Activated naive CD4-positive, alpha-beta T cell treated with anti-CD3 and anti-CD28 coated beads for 36 hours (primary cell): Measurements from ENCODE around the gene DCST1. TPM values are rescaled to one million over a fixed set of nuclear protein-coding genes. Genes with fewer than 3 reads are reported as not detected.

ENCODE experiments used
- CTCF ChIA-PET: fragments of 350-600 bp; sonication (Branson Sonifier 250); formaldehyde crosslinking; loops from one replicate; lab custom pipeline; 2021; ENCODE audit warnings: antibody characterized with exemption; lab: Charles Lee
- DNase-seq: peaks from one replicate; pipeline ENCODE4 v3.0.0-alpha.2; 2020
- H3K27ac Mint-ChIP-seq: one replicate; pipeline ENCODE4 v1.8.0; 2021; ENCODE audit warnings: mild to moderate bottlenecking, mixed read lengths
- H3K27me3 Mint-ChIP-seq: one replicate; pipeline ENCODE4 v1.8.0; 2021; ENCODE audit warnings: low read depth, mixed read lengths
- H3K36me3 Mint-ChIP-seq: one replicate; pipeline ENCODE4 v1.8.0; 2021; ENCODE audit warnings: low read depth, mixed read lengths
- H3K4me1 Mint-ChIP-seq: one replicate; pipeline ENCODE4 v1.8.0; 2021; ENCODE audit warnings: low read depth, mixed read lengths
- H3K4me3 Mint-ChIP-seq: one replicate; pipeline ENCODE4 v1.8.0; 2021; ENCODE audit warnings: mild to moderate bottlenecking, moderate library complexity, mixed read lengths
- H3K9me3 Mint-ChIP-seq: one replicate; pipeline ENCODE4 v1.8.0; 2021; ENCODE audit warnings: mixed read lengths
- intact Hi-C: fragments of 100-400 bp; cut with micrococcal nuclease; formaldehyde crosslinking; loops from one replicate; pipeline ENCODE4 v1.15.1; 2023
- total RNA-seq, 2 experiments: library from RNA; stranded (reverse); gene quantifications; one replicate each; pipeline ENCODE4 v1.2.3, GENCODE V29; 2021

The DCST1 gene
- total RNA-seq, 2 experiments from 2014 or later: not detected

DNA sequence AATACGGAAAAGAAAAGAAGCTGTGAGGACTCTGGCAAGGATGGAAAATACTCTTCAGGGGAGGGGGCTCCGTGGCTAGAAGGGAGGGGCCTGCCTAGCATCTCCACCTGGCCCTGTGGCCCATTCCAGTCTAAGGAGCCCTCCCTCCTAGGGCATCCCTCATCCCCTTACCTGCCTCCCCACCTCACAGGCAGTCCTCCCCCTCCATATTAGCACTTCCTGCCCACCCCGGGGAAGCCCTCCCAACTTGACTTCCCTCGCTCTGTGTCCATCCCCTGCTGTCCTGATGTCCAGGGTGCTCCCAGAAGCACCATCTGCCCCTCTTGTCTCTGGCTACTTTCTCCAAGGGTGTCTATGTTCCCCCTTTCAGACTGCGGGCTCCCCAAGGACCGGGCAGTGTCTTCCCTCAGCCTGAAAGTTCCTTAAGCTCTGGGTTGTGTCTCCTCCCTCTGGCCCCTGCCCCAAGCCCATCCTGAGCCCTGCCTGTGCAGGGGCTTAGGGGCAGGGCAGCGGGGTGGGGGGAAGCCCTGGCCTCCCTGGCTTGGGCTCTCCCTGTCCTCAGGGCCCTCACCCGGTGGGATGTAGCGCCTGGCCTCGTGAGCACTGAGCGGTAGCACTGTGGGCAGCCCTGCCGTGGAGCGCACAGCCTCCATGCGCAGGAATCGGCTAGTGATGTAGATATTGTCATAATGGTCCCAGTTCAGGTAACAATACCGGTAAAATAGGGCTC lies 3.9 kb upstream of the DCST1 start:
- Mint-ChIP-seq H3K27ac (no peak overlapping the region), H3K4me3 (no peak overlapping the region), H3K9me3 (no peaks in the 10 kb centered on the region), H3K36me3 (no peaks in the 10 kb centered on the region), H3K27me3 (no peaks in the 10 kb centered on the region), H3K4me1 (no peaks in the 10 kb centered on the region)
- DNase-seq: no peak
- intact Hi-C loops: no loop called here
- CTCF ChIA-PET: interaction anchor here (1.5 kb wide), 1 partner anchor 21 kb away, joined by 3 read pairs; the partner anchor contains the start of gene ADAM15

GRCh38 chr1:155030243-155030795 lies 3.3 kb upstream of the DCST1 start:
- Mint-ChIP-seq H3K4me3 (no peak overlapping the region), H3K27ac (no peak overlapping the region), H3K27me3 (no peaks in the 10 kb centered on the region), H3K36me3 (no peaks in the 10 kb centered on the region), H3K9me3 (no peaks in the 10 kb centered on the region), H3K4me1 (no peaks in the 10 kb centered on the region)
- no peak for DNase-seq
- CTCF ChIA-PET: no interaction called here
- intact Hi-C loops: no loop called here

DNA sequence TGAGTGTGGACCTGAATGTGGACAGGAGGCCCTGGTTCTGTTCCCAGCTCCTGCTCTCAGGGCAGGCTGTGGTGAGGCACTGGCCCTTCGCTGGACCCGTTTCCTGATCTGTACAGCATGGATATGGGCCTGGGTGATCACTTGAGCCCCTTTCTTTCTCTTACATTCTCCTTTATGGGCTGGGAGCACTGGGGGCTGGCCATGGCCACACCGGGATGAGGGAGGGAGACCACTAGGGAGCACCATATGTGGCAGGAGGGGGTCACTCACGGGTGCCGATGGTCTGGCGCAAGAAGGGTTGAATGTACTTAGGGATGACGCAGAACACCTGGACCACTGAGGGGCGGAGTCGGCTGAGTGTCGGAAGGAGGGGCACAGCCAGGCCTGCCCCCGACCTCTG lies 2.7 kb upstream of the DCST1 start:
- CTCF ChIA-PET: interaction anchor here (0.6 kb wide), 1 partner anchor 14 kb away, joined by 3 read pairs; no protein-coding TSS in a partner anchor
- Mint-ChIP-seq H3K9me3 (no peaks in the 10 kb centered on the region), H3K27me3 (no peaks in the 10 kb centered on the region), H3K27ac (no peak overlapping the region), H3K4me3 (no peak overlapping the region), H3K36me3 (no peaks in the 10 kb centered on the region), H3K4me1 (no peaks in the 10 kb centered on the region)
- intact Hi-C loops: no loop called here
- no peak for DNase-seq

DNA sequence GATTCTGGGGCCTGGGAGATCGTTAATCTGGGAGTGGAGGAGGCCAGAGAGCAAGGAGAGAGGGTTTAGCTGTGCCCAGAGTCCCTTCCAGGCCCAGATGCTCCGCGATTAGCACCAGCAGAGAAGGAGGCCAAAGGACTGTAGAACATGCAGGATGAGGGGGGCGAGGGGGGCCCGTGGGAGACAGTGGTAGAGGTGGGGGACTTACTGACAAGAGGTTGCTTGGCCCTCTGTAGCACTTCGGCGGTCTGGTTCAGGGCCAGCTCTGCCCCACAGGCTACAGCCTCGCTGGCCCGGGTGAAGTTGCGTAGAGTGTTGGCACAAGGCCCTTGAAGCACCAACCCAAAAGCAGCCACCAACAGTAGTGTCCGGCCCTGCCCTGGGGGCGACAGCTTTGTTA lies 738 bp upstream of the DCST1 start:
- intact Hi-C loops: no loop called here
- CTCF ChIA-PET: interaction anchor here (1.8 kb wide), 1 partner anchor 29 kb away, joined by 5 read pairs; no protein-coding TSS in a partner anchor
- no peaks in the 10 kb centered on the region for H3K36me3 Mint-ChIP-seq
- no peak overlapping the region for H3K27ac Mint-ChIP-seq
- DNase-seq: no peak
- H3K4me3 Mint-ChIP-seq: no peak overlapping the region
- H3K4me1 Mint-ChIP-seq: no peaks in the 10 kb centered on the region
- H3K9me3 Mint-ChIP-seq: no peaks in the 10 kb centered on the region
- no peaks in the 10 kb centered on the region for H3K27me3 Mint-ChIP-seq

GRCh38 chr1:155034318-155035208 lies 939 bp downstream of the DCST1 start:
- CTCF ChIA-PET: interaction anchor here (0.9 to 1.1 kb wide), 3 partner anchors 10 to 139 kb away, joined by 3 to 4 read pairs (median 3); partner anchors contain the start of genes ADAM15 and KRTCAP2

DNA sequence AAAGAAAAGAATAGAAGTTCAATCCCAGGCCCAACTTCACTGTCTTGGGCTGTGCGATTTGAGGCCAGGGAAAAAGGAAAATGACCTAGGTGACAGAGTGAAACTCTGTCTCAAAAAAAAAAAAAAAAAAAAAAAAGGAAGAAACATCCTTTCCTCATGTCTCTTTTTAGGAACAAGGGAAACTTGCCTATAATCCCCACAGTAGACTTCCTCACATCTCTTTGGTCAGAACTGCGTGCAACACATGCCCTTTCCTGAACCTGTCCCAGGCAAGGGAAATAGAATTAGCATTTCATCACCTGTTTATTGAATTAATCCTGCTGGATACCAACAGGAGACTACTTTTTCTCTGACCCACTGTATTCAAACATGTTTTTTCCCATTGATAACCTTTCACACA lies 2.3 kb downstream of the DCST1 start:
- Mint-ChIP-seq H3K27me3 (no peaks in the 10 kb centered on the region), H3K27ac (no peak overlapping the region), H3K36me3 (no peaks in the 10 kb centered on the region), H3K4me3 (no peak overlapping the region), H3K4me1 (no peaks in the 10 kb centered on the region), H3K9me3 (no peaks in the 10 kb centered on the region)
- no peak for DNase-seq
- CTCF ChIA-PET: interaction anchor here (1.1 kb wide), 1 partner anchor 9 kb away, joined by 4 read pairs; no protein-coding TSS in a partner anchor
- intact Hi-C loops: no loop called here

More at GRCh38 chr1:155034318-155035208, 939 bp downstream of the DCST1 start:
- Mint-ChIP-seq H3K4me1 (no peaks in the 10 kb centered on the region), H3K9me3 (no peaks in the 10 kb centered on the region), H3K36me3 (no peaks in the 10 kb centered on the region), H3K27ac (no peak overlapping the region), H3K4me3 (no peak overlapping the region), H3K27me3 (no peaks in the 10 kb centered on the region)
- DNase-seq: no peak
- intact Hi-C loops: no loop called here

GRCh38 chr1:155037043-155037442 lies 3.4 kb downstream of the DCST1 start:
- intact Hi-C loops: no loop called here
- no peak overlapping the region for H3K27ac Mint-ChIP-seq
- no peak overlapping the region for H3K4me3 Mint-ChIP-seq

GRCh38 chr1:155037851-155038441 lies 4.3 kb downstream of the DCST1 start:
- Mint-ChIP-seq H3K36me3 (no peaks in the 10 kb centered on the region), H3K27ac (no peak overlapping the region)

More at GRCh38 chr1:155037043-155037442, 3.4 kb downstream of the DCST1 start:
- no peak for DNase-seq
- Mint-ChIP-seq H3K27me3 (no peaks in the 10 kb centered on the region), H3K36me3 (no peaks in the 10 kb centered on the region), H3K9me3 (no peaks in the 10 kb centered on the region), H3K4me1 (no peaks in the 10 kb centered on the region)
- CTCF ChIA-PET: no interaction called here

DNA sequence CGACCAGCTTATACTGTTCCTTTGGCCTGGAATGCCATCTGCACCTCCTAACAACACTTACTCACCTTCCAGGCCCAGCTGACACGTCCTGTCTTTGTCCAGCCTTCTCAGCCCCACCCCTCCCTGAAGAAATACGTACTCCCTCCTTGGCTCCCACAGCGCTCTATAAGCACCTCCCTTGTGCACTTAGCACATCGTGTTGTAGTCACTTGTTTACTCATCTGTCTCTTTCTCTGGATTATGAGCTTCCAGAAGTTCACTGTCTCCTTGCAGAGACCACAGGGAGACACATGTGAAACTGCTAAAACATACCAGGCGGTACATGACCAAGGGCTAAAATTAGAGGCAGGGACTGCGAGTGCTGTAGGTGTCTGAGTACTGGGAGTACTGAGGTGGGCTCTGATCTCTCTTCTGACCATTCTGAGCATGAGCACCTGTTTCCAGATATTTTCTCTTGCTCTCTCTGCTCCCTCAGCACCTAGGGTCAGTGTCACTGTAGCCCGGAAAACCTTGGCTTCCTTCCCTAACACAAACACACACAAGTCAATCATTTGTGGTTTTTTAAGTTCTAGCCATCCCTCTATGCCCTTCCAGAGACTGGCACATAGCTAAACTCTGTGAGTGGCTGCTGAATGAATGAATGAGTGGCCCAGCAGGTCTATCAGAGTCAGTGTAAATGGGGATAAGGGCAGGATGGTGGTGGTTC lies 5.1 kb downstream of the DCST1 start:
- Mint-ChIP-seq H3K36me3 (no peaks in the 10 kb centered on the region), H3K4me1 (no peaks in the 10 kb centered on the region), H3K27me3 (no peaks in the 10 kb centered on the region), H3K9me3 (no peaks in the 10 kb centered on the region), H3K4me3 (no peak overlapping the region), H3K27ac (no peak overlapping the region)
- DNase-seq: no peak
- CTCF ChIA-PET: interaction anchor here (0.9 to 1.5 kb wide), 4 partner anchors 16 to 130 kb away, joined by 3 to 5 read pairs (median 3); no protein-coding TSS in a partner anchor
- intact Hi-C loops: no loop called here

More at GRCh38 chr1:155037851-155038441, 4.3 kb downstream of the DCST1 start:
- Mint-ChIP-seq H3K27me3 (no peaks in the 10 kb centered on the region), H3K4me3 (no peak overlapping the region), H3K4me1 (no peaks in the 10 kb centered on the region), H3K9me3 (no peaks in the 10 kb centered on the region)
- CTCF ChIA-PET: interaction anchor here (1.4 to 1.5 kb wide), 2 partner anchors 16 to 53 kb away, joined by 3 to 5 read pairs; no protein-coding TSS in a partner anchor
- intact Hi-C loops: no loop called here
- DNase-seq: no peak

DNA sequence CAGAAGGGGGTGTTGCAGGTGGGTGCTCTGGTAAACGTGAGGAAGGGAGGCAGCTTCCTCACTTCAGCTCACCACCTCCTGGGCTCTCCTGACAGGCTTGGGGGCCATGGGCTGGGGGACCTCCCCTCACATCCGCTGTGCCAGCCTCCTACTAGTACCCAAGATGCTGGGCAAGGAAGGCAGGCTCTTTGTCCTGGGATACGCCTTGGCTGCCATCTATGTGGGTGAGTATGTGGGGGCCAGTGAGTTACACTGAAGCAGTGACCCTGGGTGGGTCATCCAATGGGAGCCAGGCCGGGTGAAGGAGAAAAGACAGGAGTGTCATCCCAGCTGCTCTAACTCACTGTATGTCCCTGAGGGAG lies 5.7 kb downstream of the DCST1 start:
- intact Hi-C loops: no loop called here
- no peak overlapping the region for H3K4me3 Mint-ChIP-seq
- no peak overlapping the region for H3K27ac Mint-ChIP-seq
- no peaks in the 10 kb centered on the region for H3K36me3 Mint-ChIP-seq
- no peaks in the 10 kb centered on the region for H3K27me3 Mint-ChIP-seq
- CTCF ChIA-PET: interaction anchor here (0.9 to 3.0 kb wide), 4 partner anchors 12 to 130 kb away, joined by 3 to 14 read pairs (median 3); partner anchors contain the start of gene ADAM15
- no peaks in the 10 kb centered on the region for H3K9me3 Mint-ChIP-seq
- H3K4me1 Mint-ChIP-seq: no peaks in the 10 kb centered on the region
- DNase-seq: no peak

DNA sequence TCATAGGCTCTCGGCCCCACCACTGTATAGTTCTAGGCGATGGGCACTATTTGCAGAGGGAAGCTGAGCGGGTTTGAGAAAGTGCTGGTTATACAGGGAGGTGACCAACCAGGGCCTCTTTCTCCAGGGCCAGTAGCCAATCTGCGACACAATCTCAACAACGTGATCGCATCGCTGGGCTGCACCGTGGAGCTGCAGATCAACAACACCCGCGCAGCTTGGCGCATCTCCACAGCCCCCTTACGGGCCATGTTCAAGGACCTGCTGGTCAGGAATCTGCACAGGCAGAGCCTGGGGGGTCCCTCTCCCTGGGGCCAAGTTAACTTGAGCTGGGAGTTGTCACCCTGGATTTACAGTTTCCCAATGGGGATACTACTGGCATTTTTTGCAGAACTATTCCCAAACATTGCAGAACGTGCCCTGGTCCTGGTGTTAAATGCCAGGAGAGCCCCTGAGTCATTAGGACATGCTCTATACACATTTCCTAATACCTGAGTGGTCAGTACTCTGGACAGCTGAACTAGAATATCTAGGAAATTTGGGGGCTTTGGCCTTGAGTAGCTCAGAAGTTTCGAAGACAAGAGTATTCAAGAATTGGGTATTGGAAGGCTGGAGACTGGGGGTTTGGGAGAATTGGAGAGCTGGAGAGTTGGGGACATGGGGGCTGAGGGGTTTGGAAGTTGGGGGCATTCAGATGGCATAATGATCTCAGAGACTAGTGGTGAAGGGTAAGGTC lies 6.9 kb downstream of the DCST1 start:
- intact Hi-C loops: no loop called here
- no peak for DNase-seq
- Mint-ChIP-seq H3K4me3 (no peak overlapping the region), H3K4me1 (peaks cover 11% of the 10 kb centered on the region), H3K27ac (no peak overlapping the region), H3K9me3 (no peaks in the 10 kb centered on the region), H3K27me3 (no peaks in the 10 kb centered on the region), H3K36me3 (no peaks in the 10 kb centered on the region)
- CTCF ChIA-PET: interaction anchor here (0.5 to 3.0 kb wide), 7 partner anchors 10 to 584 kb away, joined by 3 to 14 read pairs (median 4); partner anchors contain the start of gene ADAM15
